ENCODE results near the gene SLC4A7. TPM values are rescaled to one million over a fixed set of nuclear protein-coding genes. Genes with fewer than 3 reads are reported as not detected.

Gene SLC4A7
- total RNA-seq, 1 experiment from 2014 or later = 90.8 TPM

DNA sequence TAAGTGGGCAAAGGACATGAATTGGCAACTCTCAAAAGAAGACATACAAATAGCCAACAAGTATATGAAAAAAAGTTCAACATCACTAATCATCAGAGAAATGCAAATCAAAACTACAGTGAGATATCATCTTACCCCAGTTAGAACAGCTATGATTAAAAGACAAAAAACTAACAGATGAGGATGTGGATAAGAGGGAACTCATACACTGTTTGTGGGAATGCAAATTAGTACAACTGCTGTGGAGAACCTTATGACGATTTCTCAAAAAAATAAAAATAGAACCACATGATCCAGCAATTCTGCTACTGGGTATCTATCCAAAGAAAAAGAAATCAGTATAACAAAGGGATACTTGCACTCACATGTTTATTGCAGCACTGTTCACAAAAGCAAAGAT, 143.7 kb downstream of the SLC4A7 start:
- CTCF ChIA-PET = no interaction called here
- Mint-ChIP-seq H3K4me3 (no peak overlapping the region), H3K27me3 (ENCODE audit: low read depth) (no peaks in the 10 kb centered on the region), H3K36me3 (no peaks in the 10 kb centered on the region), H3K27ac (no peak overlapping the region), H3K4me1 (no peaks in the 10 kb centered on the region), H3K9me3 (peaks cover 6% of the 10 kb centered on the region; the same call in 1 of the 2 replicates)
- ATAC-seq (no peak), DNase-seq (ENCODE audit: low spot score) (no peak)
- TF ChIP-seq SMAD4 (CRISPR knock-in tag; IDR thresholded peaks at IDR 0.05) = no peak
- TF ChIP-seq NR3C1 (CRISPR knock-in tag; conservative IDR thresholded peaks at IDR 0.05; ENCODE audit: low read depth) = no peak
- TF ChIP-seq MYBL2 (CRISPR knock-in tag; IDR thresholded peaks at IDR 0.05) = no peak
- TF ChIP-seq KAT7 (CRISPR knock-in tag; IDR thresholded peaks at IDR 0.05; ENCODE audit: borderline replicate concordance) = no peak
- no peak for TF ChIP-seq SMAD3 (CRISPR knock-in tag; IDR thresholded peaks at IDR 0.05; ENCODE audit: borderline replicate concordance)
- TF ChIP-seq, protein P1, sequence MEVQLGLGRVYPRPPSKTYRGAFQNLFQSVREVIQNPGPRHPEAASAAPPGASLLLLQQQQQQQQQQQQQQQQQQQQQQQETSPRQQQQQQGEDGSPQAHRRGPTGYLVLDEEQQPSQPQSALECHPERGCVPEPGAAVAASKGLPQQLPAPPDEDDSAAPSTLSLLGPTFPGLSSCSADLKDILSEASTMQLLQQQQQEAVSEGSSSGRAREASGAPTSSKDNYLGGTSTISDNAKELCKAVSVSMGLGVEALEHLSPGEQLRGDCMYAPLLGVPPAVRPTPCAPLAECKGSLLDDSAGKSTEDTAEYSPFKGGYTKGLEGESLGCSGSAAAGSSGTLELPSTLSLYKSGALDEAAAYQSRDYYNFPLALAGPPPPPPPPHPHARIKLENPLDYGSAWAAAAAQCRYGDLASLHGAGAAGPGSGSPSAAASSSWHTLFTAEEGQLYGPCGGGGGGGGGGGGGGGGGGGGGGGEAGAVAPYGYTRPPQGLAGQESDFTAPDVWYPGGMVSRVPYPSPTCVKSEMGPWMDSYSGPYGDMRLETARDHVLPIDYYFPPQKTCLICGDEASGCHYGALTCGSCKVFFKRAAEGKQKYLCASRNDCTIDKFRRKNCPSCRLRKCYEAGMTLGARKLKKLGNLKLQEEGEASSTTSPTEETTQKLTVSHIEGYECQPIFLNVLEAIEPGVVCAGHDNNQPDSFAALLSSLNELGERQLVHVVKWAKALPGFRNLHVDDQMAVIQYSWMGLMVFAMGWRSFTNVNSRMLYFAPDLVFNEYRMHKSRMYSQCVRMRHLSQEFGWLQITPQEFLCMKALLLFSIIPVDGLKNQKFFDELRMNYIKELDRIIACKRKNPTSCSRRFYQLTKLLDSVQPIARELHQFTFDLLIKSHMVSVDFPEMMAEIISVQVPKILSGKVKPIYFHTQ (CRISPR knock-in tag; IDR thresholded peaks at IDR 0.05) = no peak
- TF ChIP-seq, protein P2, sequence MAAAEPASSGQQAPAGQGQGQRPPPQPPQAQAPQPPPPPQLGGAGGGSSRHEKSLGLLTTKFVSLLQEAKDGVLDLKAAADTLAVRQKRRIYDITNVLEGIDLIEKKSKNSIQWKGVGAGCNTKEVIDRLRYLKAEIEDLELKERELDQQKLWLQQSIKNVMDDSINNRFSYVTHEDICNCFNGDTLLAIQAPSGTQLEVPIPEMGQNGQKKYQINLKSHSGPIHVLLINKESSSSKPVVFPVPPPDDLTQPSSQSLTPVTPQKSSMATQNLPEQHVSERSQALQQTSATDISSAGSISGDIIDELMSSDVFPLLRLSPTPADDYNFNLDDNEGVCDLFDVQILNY (CRISPR knock-in tag; IDR thresholded peaks at IDR 0.05) = no peak
- TF ChIP-seq GABPB1 (CRISPR knock-in tag; IDR thresholded peaks at IDR 0.05) = no peak
- TF ChIP-seq, protein P3, sequence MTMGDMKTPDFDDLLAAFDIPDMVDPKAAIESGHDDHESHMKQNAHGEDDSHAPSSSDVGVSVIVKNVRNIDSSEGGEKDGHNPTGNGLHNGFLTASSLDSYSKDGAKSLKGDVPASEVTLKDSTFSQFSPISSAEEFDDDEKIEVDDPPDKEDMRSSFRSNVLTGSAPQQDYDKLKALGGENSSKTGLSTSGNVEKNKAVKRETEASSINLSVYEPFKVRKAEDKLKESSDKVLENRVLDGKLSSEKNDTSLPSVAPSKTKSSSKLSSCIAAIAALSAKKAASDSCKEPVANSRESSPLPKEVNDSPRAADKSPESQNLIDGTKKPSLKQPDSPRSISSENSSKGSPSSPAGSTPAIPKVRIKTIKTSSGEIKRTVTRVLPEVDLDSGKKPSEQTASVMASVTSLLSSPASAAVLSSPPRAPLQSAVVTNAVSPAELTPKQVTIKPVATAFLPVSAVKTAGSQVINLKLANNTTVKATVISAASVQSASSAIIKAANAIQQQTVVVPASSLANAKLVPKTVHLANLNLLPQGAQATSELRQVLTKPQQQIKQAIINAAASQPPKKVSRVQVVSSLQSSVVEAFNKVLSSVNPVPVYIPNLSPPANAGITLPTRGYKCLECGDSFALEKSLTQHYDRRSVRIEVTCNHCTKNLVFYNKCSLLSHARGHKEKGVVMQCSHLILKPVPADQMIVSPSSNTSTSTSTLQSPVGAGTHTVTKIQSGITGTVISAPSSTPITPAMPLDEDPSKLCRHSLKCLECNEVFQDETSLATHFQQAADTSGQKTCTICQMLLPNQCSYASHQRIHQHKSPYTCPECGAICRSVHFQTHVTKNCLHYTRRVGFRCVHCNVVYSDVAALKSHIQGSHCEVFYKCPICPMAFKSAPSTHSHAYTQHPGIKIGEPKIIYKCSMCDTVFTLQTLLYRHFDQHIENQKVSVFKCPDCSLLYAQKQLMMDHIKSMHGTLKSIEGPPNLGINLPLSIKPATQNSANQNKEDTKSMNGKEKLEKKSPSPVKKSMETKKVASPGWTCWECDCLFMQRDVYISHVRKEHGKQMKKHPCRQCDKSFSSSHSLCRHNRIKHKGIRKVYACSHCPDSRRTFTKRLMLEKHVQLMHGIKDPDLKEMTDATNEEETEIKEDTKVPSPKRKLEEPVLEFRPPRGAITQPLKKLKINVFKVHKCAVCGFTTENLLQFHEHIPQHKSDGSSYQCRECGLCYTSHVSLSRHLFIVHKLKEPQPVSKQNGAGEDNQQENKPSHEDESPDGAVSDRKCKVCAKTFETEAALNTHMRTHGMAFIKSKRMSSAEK (CRISPR knock-in tag; IDR thresholded peaks at IDR 0.05; ENCODE audit: borderline replicate concordance) = no peak
- no peak for TF ChIP-seq PRRX2 (CRISPR knock-in tag; IDR thresholded peaks at IDR 0.05)
- TF ChIP-seq NR1H2 (CRISPR knock-in tag; IDR thresholded peaks at IDR 0.05) = no peak
- TF ChIP-seq, protein P4, sequence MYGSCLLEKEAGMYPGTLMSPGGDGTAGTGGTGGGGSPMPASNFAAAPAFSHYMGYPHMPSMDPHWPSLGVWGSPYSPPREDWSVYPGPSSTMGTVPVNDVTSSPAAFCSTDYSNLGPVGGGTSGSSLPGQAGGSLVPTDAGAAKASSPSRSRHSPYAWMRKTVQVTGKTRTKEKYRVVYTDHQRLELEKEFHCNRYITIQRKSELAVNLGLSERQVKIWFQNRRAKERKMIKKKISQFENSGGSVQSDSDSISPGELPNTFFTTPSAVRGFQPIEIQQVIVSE (CRISPR knock-in tag; IDR thresholded peaks at IDR 0.05; ENCODE audit: borderline replicate concordance) = no peak
- POLR2A ChIA-PET = no interaction called here

DNA sequence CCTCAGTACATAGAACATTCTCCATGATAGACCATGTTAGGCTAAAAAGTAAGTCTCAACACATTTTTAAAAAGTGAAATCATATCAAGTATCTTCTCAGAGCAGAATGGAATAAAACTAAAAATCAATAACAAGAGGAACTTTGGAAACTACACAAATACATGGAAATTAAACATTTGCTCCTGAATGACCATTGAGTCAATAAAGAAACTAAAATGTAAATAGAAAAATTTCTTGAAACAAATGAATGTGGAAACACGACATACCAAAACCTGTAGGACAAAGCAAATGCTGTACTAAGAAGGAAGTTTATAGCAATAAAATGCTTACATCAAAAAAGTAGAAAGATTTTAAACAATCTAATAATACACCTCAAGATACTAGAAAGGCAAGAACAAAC, 148.6 kb downstream of the SLC4A7 start:
- POLR2A ChIA-PET = no interaction called here
- CTCF ChIA-PET = no interaction called here
- TF ChIP-seq, protein P5, sequence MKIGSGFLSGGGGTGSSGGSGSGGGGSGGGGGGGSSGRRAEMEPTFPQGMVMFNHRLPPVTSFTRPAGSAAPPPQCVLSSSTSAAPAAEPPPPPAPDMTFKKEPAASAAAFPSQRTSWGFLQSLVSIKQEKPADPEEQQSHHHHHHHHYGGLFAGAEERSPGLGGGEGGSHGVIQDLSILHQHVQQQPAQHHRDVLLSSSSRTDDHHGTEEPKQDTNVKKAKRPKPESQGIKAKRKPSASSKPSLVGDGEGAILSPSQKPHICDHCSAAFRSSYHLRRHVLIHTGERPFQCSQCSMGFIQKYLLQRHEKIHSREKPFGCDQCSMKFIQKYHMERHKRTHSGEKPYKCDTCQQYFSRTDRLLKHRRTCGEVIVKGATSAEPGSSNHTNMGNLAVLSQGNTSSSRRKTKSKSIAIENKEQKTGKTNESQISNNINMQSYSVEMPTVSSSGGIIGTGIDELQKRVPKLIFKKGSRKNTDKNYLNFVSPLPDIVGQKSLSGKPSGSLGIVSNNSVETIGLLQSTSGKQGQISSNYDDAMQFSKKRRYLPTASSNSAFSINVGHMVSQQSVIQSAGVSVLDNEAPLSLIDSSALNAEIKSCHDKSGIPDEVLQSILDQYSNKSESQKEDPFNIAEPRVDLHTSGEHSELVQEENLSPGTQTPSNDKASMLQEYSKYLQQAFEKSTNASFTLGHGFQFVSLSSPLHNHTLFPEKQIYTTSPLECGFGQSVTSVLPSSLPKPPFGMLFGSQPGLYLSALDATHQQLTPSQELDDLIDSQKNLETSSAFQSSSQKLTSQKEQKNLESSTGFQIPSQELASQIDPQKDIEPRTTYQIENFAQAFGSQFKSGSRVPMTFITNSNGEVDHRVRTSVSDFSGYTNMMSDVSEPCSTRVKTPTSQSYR (CRISPR knock-in tag; IDR thresholded peaks at IDR 0.05) = no peak
- TF ChIP-seq, protein P2 (CRISPR knock-in tag; IDR thresholded peaks at IDR 0.05) = no peak
- TF ChIP-seq ETV6 (CRISPR knock-in tag; IDR thresholded peaks at IDR 0.05) (no peak), ZNF219 (CRISPR knock-in tag; IDR thresholded peaks at IDR 0.05; ENCODE audit: borderline replicate concordance) (no peak), FOXK1 (CRISPR knock-in tag; IDR thresholded peaks at IDR 0.05) (no peak), NFE2L1 (CRISPR knock-in tag; IDR thresholded peaks at IDR 0.05) (no peak)
- TF ChIP-seq, protein P6, sequence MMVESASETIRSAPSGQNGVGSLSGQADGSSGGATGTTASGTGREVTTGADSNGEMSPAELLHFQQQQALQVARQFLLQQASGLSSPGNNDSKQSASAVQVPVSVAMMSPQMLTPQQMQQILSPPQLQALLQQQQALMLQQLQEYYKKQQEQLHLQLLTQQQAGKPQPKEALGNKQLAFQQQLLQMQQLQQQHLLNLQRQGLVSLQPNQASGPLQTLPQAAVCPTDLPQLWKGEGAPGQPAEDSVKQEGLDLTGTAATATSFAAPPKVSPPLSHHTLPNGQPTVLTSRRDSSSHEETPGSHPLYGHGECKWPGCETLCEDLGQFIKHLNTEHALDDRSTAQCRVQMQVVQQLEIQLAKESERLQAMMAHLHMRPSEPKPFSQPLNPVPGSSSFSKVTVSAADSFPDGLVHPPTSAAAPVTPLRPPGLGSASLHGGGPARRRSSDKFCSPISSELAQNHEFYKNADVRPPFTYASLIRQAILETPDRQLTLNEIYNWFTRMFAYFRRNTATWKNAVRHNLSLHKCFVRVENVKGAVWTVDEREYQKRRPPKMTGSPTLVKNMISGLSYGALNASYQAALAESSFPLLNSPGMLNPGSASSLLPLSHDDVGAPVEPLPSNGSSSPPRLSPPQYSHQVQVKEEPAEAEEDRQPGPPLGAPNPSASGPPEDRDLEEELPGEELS (CRISPR knock-in tag; IDR thresholded peaks at IDR 0.05) = no peak

More for the DNA sequence above, 148.6 kb downstream of the SLC4A7 start:
- no peaks in the 10 kb centered on the region for H3K4me1 Mint-ChIP-seq
- peaks cover 7% of the 10 kb centered on the region; the same call in 1 of the 2 replicates for H3K9me3 Mint-ChIP-seq
- no peak for DNase-seq (ENCODE audit: low spot score)
- H3K36me3 Mint-ChIP-seq = no peaks in the 10 kb centered on the region
- H3K4me3 Mint-ChIP-seq = no peak overlapping the region
- no peak overlapping the region for H3K27ac Mint-ChIP-seq
- no peaks in the 10 kb centered on the region for H3K27me3 Mint-ChIP-seq (ENCODE audit: low read depth)
- ATAC-seq = no peak

All from WTC11 (cell line).